ENCODE results near the gene METTL9.

DNA sequence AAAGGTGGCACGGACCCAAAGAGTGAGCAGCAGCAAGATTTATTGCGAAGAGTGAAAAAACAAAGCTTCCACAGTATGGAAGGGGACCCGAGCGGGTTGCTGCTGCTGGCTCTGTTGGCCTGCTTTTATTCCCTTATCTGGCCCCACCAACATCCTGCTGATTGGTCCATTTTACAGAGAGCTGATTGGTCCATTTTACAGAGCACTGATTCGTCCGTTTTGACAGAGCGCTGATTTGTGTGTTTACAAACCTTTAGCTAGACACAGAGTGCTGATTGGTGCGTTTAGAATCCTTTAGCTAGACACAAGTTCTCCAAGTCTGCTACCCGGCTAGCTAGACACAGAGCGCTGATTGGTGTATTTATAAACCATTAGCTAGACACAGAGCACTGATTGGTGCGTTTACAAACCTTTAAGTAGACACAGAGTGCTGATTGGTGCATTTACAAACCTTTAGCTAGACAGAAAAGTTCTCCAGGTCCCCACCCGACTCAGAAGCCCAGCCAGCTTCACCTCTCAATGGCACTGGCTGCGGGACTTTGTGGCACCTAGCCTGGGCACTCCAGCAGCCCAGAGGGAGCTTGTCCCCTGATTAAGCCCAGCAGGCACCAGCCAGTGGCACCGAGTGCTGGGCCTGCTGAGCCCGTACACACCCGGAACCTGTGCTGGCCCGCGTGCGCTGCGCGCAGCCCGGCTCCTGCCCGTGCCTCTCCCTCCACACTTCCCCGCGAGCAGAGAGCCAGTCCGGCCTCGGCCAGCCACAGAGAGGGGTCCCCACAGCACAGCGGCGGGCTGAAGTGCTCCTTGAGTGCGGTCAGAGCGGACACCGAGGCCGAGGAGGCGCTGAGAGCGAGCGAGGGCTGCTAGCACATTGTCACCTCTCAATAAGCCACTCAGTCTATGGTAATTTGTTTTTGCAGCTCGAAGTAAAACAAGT, 37.9 kb downstream of the METTL9 start:
- TF ChIP-seq, protein P1, sequence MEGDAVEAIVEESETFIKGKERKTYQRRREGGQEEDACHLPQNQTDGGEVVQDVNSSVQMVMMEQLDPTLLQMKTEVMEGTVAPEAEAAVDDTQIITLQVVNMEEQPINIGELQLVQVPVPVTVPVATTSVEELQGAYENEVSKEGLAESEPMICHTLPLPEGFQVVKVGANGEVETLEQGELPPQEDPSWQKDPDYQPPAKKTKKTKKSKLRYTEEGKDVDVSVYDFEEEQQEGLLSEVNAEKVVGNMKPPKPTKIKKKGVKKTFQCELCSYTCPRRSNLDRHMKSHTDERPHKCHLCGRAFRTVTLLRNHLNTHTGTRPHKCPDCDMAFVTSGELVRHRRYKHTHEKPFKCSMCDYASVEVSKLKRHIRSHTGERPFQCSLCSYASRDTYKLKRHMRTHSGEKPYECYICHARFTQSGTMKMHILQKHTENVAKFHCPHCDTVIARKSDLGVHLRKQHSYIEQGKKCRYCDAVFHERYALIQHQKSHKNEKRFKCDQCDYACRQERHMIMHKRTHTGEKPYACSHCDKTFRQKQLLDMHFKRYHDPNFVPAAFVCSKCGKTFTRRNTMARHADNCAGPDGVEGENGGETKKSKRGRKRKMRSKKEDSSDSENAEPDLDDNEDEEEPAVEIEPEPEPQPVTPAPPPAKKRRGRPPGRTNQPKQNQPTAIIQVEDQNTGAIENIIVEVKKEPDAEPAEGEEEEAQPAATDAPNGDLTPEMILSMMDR (IDR thresholded peaks at IDR 0.05; ENCODE audit: low read depth, low read length) = no peak
- no peak for TF ChIP-seq EZH2phosphoT487 (IDR thresholded peaks at IDR 0.05; ENCODE audit: low read depth)
